NCI-H1694 treated with DMSO at 0.1 percent for 48 hours (cell line): ENCODE data around the gene JCHAIN.
A peak's percentile ranks its signal among the peaks of the same experiment; 100 is the strongest.
"Not testable (repeated sequence)": the region's sequence is repeated elsewhere in the genome, so short reads cannot be mapped to it uniquely, and the experiment has no call there.

Experiments
- DNase-seq: peaks from one replicate; lab custom pipeline; 2025; lab: John Stamatoyannopoulos, UW

JCHAIN gene

DNA sequence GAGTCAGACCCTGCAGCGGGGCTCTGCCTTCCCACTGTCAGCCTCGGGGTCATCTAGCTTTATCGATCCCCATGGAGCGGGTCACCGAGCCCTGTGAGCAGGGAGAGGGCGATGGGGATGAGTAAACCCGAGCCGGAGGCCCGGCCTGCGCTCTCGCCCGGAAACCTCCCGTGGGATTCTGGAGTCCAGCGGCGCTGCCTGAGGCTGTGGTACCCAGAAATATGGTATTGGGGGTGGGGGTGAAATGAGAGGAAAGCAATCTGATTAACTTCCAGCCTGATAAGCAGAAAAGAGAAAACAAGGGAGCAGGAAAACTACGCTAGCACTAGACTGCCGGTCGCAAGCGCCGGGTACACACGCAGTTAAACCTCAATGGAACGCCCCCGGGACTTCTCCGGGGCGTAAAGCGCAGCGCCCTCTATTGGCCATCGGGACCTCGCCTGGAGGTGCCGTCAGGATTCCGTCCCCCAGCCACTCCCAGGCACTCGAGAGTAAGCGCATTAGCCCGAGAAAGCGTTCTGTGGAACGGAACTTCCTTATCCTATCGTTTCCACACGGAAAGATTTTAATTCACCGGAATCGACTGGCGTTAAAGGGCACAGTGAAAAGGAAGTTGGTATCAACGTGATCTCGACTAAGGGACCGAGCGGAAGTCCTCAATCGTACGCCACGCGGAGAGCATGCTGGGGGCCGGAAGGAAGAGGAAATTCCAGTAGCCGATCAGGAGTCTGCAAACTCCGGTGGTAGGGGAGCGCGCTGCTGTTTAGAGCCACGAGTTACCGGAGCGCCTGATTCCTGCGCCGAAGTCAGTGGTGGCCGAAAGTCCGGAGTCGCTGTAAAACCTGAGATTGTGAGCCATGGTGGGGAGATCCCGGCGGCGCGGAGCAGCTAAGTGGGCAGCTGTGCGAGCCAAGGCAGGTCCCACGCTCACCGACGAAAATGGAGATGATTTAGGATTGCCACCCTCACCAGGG, 21.8 kb upstream of the JCHAIN start, which contains the start of gene UTP3:
Gene UTP3 (plus strand): TSS at position 712 of the 974 bp plus-strand sequence. CDS start 146 bp downstream, at position 858.
- peak; percentile 97 for DNase-seq

DNA sequence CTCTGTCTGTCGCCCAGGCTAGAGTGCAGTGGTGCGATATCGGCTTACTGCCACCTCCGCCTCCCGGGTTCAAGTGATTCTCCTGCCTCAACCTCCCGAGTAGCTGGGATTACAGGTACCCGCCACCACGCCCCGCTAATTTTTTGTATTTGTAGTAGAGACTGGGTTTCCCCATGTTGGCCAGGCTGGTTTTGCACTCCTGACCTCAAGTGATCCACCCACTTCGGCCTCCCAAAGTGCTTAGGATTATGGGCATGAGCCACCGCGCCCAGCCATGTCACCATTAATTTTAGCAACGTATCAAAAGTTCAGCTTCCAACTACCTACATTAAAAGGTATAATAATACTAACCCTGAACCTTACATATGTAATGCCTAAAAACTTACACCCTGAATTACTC, 21.1 kb upstream of the JCHAIN start:
- DNase-seq: no peak

DNA sequence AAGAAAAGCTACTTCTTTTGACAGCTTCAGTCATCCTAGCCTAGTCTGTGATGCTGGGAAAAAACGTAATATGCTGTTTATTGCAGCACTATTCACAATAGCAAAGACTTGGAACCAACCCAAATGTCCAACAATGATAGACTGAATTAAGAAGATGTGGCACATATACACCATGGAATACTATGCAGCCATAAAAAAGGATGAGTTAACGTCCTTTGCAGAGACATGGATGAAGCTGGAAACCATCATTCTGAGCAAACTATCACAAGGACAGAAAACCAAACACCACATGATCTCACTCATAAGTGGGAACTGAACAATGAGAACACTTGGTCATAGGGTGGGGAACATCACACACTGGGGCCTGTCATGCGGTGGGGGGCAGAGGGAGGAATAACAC, 15.8 kb upstream of the JCHAIN start:
- not testable (repeated sequence) for DNase-seq

DNA sequence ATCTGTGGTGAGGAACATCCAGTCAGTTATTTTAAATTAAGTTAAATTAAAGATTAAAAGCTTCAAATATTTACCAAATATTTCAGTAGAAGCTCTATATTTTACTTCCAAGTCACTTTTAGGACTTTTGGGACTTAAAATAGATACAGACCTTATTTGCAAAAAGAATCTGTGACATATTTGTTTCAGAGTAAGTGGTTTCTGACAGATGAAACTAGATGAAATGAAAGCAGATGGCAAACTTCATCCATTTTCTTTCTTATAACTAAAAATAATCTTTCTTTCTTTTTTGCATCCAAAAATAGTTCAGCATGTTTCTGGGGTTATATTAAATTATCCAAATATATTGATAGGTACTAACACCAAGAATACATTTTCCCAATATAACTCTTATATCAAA, 15.4 kb upstream of the JCHAIN start:
- DNase-seq: no peak

DNA sequence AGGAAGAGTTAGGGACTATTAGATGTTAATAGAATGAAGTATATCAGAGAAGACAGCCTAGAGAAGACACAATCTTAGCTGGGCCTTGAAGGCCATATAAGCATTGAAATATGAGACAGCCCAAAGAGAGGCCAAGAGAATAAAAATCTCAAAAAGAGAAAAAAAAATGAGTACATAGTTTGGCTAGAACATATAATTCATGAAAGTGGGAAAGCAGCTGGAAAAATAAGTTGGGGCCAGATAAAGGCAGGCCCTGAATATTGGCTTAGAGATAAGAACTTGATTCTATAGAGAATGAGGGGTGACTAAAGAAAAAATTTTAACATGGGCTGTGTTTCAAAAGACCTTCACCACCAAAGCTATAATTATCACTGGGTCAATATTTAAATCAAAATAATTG, 14.6 kb upstream of the JCHAIN start:
- DNase-seq: no peak

DNA sequence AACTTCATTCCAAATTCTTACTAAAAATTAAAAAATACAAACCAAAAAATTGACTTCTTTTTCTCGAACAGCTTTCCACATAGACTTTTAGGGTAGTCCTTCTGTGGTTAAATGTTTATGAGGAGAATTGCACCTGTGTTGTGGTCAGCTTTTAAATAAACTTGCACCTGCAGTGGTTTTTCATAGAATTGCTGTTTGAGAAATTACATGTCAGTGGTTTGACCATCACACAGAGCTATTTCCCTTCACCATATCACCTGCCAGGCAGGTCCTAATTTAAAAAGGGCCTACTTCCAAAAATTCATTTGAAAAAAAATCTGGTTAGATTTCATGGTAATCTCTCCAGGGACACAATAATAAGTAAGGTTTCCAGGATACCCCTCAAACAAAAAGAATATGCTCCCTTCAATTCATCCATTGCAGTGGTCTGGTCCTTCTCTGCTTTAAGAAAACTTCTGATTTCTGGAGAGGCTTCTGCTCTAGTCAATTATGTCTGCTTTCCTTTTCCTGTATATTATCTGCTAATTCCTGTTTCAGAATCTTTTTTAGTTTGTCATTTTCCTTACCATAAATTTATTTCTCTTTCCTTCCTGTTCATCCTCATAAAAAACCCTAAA, 12.2 kb upstream of the JCHAIN start:
- DNase-seq: no peak

DNA sequence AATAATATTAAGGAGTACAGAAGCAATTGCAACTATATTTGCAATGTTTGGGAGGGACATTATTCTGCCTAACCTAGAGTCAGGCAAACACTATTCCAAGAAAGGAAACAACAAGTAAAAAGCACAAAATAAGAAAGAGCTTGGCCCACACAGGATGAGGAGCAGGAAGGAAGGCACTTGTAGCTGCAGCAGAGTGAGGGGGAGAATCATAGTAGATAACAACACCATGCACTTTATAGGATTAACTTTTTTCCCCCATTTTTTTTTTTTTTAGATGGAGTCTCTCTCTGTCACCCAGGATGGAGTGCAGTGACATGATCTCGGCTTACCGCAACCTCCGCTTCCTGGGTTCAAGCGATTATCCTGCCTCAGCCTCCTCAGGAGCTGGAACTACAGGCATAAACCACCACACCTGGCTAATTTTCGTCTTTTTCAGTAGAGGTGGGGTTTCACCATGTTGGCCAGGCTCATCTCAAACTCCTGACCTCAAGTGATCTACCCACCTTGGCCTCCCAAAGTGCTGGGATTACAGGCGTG, 10.3 kb upstream of the JCHAIN start:
- no peak for DNase-seq

DNA sequence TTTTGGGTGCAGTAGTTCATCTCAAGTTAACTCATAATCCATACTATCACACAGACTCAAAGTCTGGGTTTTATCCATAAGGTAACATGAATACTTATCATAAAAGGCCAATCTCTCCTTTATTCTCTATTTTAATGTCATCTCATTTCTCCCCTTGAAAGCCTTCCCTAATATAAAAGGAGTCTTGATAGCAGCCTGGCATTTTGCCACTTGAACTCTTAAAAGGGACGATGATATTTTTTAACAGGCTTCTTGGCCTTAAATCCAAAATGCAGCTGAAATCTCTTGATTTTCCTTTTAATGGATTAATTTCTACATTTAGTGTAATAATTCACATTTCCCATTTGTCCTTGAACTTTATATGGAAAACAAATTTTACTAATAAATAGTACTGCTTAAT, 8.4 kb upstream of the JCHAIN start:
- no peak for DNase-seq

DNA sequence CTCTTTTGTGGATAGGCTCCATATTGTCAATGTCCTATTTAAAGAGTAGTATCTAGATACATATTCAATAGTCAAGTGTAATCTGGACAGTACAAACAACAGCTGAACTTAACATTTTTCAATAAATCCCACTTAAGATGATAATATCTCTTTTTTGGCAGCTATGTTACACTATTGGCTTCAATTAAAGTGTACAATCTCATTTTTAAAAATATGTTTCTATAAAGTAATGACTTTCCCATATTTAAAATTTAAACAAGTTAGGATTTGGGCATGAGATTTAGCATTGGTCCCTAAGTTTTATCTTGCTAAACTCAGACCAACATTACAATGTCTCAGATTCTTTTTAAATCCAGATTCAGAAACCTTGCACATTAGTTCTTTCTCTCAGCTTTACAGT, 7.9 kb upstream of the JCHAIN start:
- no peak for DNase-seq

DNA sequence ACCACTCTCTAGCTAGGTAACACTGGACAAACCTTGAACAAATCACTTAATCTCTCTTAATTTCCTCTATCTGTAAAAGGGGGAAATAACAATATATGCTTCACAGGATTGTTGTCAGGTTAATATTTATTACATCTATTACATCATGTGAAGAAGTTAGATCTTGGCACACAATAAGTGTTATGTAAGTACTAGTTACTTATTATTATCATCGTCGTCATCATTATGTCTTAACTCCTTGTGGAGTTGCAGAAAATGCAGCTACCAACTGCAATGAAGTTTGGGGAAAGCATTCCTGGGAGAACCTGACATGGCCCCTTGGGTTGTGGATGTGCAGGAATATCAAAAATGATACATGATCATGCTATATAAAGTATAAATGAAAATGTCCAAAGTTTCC, 4.8 kb upstream of the JCHAIN start:
- DNase-seq: no peak

DNA sequence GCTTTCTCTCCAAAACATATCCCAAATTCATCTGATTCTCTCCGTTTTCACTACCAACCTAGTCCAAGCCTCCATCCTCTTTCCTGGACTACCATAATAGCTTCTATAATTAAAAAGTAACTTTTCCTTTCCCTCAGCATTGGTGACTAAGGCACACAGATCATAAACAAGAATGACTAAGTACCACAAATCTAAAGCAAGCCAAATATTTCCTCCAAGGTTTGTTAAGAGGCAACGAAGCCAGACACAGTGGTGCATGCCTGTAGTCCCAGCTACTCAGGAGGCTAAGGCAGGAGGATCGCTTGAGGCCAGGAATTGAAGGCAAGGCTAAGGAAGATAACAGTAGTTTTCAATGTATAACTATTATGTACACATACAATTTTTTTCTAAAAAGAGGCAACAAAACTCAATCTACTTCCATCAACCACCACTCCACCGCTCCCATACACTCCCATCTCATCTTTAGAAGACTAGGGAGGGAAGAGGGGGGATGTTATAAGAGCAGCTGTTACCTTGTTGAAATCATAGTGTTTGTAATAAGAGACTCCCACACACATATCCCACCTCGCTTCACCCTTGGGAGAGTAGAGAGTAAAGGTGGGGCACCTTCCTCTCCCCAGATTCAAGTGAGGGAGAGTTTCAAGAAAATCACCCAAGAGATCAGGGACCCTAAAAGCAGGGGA, 4.2 kb upstream of the JCHAIN start:
- DNase-seq: no peak

DNA sequence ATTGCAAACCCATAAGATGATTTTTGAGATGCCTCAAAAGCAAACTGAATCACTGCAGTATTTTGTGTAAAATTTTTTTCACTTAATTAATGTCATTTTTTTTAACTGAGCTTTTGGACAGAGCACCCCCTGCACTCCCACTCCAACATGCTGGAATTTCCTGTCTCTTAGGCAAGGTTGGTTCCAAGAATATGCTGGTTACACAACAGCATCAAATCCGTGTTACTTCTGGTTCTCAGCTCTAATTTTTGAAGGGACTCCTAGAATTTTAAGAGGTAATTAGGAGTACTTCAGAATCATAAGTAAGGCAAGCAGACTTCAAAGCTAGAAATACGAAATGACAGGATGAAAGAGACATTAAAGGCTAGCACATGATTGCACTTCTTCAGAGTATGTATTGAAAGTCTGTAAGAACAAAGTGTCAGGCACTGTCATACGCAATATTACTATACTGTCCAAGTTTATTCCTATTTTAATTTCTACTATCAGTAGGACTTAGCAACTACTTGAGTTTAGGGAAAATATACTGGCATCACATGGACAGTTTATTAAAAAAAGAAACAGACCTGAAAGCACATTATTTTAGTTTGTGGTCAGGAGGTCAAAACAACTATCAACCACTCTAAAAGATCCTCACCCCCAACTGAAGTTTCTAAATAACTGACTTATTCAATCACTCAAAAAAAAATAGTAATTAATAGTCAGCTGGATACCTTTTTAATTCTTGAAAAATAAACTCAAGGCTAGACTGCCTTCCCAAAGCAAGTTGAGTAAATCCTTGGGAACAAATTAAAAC, 1.6 kb upstream of the JCHAIN start:
- no peak for DNase-seq

DNA sequence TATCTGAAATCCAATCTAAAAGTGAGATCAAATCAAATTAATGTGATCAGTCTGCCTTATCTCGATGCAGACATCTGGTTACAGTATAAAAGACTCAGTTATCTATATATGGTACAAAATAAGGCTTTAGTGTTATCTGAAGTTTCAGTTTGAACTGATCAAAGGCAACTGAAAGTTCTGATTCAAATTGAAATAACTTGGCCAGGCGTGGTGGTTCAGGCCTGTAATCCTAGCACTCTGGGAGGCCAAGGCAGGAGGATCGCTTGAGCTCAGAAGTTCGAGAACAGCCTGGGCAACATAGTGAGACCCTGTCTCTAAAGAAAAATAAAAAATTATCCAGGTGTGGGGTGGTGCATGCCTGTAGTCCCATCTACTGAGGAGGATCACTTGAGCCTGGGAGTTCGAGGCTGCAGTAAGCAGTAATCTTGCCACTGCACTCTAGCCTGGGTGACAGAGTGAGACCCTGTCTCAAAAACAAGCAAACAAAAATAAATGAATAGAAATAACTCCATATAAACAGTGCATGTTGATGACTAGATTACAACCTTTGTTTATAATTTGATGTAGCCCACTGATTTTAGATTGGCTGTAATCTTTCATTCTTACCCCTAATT, 4.9 kb downstream of the JCHAIN start:
- not testable (repeated sequence) for DNase-seq

DNA sequence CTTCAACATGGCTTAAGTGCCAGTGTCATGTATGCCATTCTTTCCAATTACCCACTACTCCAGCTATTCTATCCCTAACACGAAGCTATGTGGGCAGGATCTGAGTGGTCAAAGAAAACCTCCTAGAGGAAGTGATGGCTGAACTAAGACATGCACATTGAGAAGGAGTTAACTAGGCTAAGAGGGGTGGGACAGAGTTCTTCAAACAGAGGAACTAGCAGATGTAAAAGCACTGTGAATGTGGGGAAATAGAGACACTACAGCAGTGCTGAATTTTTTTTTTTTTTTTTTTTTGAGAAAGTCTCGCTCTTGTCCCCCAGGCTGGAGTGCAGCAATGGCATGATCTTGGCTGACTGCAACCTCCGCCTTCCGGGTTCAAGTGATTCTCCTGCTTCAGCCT, 6.2 kb downstream of the JCHAIN start:
- no peak for DNase-seq

DNA sequence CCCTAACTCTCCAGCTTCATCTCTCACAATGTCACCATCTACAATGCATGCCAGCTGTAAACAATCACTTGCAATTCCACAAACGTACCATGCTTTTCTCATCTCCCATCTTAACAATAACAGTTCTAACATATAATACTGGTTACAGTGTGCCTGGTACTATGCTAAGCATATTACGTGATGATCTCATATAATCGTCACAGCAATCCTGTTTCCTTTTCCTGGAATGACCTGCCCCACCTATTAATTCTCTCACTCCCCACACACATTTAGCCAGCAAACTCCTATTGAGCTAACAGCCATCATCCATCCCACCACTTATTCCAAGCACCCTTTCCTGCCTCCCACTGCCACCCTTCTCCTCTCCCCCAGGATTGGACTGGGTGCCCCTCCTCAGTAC, 7.9 kb downstream of the JCHAIN start:
- DNase-seq: no peak

DNA sequence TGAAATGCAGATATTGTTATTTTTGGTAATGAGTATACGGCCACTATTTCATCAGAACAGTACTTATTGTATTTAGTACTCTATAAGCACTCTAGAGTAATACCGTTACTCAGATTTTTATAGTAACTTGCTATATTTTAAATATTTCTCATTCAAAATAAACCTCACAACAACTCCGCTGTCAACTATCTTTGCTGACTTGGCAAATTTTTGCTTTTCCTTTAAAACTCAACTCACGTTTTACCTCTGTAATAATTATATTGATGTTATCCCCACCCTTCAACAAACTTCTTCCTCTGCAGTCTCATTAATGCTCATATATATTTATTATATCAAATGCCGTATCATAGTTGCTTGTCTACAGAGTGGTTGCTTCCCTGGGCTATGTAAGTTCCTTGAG, 9.0 kb downstream of the JCHAIN start:
- DNase-seq: no peak

DNA sequence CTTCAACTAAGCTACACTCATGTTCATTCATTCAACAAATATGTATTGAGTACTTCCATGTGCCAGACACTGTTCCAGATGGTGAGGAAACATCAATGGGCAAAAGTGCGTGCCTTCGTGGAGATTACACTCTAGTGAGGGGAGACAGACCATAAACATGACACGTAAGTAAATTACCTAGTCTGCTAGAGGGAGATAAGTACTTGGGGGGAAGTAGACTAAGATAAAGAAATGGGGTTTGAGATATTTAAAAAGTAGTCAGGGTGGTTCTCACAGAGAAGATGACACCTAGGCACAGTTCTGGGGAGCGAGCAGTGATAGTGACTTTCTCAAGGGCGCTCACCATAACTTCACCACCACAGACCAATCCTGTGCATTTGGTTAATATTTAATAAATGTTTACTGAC, 11.7 kb downstream of the JCHAIN start:
- no peak for DNase-seq

DNA sequence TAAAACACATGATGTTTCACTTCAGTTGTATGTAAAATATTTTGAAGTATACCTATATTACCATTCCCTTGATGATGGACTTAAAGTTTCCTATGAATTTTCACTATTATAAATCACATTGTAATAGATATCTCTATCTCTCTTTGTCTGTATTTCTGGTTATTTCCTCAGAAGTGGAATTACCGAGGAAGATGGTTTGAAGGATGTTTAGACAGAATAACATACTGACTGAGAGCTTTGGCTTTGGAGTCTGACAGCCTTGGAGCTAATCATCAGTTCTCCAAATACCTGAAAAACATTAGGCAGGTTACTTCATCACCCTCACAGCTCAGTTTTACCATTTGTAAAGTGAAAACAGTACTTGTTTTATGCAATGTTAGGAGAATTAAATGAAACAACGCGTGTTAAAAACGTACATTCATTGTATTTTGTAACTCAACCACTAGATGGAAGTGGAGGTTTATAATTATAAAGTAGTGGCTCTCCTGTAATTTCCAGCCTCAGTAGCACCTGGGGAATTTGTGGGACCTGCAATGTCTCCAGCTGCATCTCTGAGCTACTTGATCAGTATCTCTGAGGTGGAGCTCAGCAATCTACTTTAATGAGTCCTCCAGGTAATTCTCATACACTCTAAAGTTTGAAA, 14.3 kb downstream of the JCHAIN start:
- DNase-seq: peak; percentile 32

DNA sequence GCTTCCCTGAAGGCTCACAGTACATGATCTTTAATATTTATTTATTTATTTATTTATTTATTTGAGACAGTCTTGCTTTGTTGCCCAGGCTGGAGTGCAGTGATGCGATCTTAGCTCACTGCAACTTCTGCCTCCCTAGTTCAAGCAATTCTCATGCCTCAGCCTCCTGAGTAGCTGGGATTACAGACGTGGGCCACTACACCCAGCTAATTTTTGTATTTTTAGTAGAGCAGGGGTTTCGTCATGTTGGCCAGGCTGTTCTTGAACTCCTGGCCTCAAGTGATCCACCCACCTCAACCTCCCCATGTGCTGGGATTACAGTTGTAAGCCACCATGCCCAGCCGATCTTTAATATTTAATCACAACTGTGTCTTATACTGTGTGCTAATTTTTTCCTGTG, 15.6 kb downstream of the JCHAIN start:
- DNase-seq: not testable (repeated sequence)

DNA sequence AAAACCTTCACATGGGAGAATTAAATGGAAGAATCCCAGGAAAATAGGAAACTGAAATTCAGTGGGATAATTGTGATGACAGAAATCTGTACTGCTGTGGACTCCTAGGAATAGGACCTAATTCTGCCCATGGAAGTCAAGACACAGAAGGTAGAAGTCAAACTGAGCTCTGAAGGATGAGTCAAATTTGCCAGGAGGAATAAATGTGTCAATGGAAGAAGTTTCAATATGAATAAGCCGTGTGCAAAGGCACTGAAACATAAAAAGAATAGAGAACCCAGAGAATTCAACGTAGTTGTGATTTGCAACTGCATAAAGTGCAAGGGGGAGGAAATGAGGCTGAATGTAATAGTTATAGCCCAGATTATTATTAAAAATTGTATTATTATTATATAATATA, 26.1 kb downstream of the JCHAIN start:
- no peak for DNase-seq
